ENCODE results near the gene CFAP74. TPM values are rescaled to one million over a fixed set of nuclear protein-coding genes. Genes with fewer than 3 reads are reported as not detected.
A peak's percentile ranks its signal among the peaks of the same experiment; 100 is the strongest.

The CFAP74 gene
- total and polyA plus RNA-seq, 9 of the 15 experiments (the other 6 are each of a cell fraction or from before 2014, with no cell fraction given) = 0.03 to 0.15 (median 0.05) TPM; not detected in 6

DNA sequence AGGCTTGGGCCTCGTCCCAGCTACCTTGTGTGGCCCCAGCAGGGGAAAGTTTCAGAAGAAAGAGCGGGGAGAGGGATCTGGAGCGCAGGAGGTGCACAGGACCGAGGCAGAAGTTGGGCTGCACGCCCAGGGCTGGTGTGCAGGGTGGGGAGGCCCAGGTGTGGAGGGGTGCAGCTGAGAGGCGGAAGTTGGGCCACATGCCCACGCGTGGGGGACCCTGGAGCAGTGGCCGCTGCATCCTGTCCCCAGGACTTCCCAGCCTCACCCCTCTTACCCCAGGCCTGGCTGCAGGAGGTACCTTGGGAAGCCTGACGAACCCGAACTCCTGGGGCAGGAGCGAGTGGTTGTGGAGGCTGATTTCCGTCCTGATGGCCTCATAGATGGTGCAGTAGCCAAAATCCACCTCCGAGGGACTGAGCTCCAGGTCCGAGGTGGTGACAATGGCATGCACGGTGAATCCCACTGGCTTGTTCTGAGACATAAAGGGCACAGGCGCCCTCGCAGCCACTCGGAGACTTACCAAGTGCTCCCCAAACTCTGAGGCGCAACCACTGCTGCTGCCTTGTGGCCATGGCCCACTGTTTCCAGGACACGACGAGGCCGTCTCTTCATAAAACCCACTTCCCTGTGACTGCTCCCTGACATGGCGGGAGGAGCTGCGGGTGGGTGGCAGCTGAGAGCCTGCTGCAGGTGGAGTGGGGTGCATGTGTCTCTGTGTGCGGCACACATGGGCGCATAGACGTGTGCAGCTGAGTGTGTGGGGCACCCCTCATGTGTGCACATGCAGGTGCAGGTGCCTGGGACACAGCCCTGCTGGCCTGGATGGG lies 64.1 kb downstream of the CFAP74 start (continued):
- TF ChIP-seq, protein P1, sequence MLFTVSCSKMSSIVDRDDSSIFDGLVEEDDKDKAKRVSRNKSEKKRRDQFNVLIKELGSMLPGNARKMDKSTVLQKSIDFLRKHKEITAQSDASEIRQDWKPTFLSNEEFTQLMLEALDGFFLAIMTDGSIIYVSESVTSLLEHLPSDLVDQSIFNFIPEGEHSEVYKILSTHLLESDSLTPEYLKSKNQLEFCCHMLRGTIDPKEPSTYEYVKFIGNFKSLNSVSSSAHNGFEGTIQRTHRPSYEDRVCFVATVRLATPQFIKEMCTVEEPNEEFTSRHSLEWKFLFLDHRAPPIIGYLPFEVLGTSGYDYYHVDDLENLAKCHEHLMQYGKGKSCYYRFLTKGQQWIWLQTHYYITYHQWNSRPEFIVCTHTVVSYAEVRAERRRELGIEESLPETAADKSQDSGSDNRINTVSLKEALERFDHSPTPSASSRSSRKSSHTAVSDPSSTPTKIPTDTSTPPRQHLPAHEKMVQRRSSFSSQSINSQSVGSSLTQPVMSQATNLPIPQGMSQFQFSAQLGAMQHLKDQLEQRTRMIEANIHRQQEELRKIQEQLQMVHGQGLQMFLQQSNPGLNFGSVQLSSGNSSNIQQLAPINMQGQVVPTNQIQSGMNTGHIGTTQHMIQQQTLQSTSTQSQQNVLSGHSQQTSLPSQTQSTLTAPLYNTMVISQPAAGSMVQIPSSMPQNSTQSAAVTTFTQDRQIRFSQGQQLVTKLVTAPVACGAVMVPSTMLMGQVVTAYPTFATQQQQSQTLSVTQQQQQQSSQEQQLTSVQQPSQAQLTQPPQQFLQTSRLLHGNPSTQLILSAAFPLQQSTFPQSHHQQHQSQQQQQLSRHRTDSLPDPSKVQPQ (CRISPR knock-in tag; IDR thresholded peaks at IDR 0.05; ENCODE audit: borderline replicate concordance) = no peak
- TF ChIP-seq SREBF1 (IDR thresholded peaks at IDR 0.05; ENCODE audit: borderline replicate concordance, low read depth, low read length) = no peak
- TF ChIP-seq CBFA2T3 (IDR thresholded peaks at IDR 0.05) = no peak
- TF ChIP-seq POLR2H (tag; IDR thresholded peaks at IDR 0.05; ENCODE audit: low read depth) = no peak

DNA sequence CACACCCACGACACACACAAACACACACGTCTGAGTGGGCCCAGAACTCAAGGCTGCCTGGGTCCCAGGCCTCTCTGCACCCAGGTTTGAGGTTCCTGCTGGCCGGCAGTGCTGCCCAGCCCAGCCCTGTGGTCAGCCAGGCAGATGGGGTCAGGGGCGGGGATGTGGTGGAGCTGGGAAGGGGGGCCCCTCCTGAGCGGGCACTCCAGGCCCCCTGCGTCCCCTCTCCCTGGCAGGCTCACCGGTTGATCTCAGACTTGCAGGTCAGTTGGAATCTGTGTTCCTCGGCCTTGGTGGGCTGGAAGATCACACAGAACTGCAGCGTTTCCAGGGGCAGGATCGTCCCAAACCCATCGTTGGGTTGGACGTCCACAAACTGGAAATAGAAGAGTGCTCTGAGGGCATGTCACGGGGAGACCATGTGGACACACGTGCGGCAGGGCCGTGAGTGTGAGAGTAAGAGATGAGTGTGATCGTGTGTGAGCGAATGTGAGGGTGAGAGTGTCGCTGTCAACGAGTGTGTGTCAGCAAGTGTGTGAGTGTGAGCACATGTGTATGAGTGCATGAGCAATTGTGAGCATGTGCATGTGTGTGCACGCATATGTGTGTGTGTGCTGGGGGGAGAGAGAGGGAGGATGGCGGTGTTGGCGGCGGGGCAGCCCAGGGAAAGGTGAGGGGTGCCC lies 64.8 kb downstream of the CFAP74 start:
- TF ChIP-seq, protein P2, sequence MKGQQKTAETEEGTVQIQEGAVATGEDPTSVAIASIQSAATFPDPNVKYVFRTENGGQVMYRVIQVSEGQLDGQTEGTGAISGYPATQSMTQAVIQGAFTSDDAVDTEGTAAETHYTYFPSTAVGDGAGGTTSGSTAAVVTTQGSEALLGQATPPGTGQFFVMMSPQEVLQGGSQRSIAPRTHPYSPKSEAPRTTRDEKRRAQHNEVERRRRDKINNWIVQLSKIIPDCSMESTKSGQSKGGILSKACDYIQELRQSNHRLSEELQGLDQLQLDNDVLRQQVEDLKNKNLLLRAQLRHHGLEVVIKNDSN (CRISPR knock-in tag; IDR thresholded peaks at IDR 0.05) = peak; percentile 5; the same call in 1 of the 2 replicates
- no peak for TF ChIP-seq SIX5 (IDR thresholded peaks at IDR 0.05; ENCODE audit: borderline replicate concordance in 1 of 2, insufficient read depth in 1 of 2, low read depth in 1 of 2, low read length in 2 of 2)
- TF ChIP-seq IRF2 (CRISPR knock-in tag; IDR thresholded peaks at IDR 0.05) = 0 out of 2 replicates have a peak, but pooled peaks have one; percentile 11
- Histone ChIP-seq H3K79me2 (ENCODE audit: control insufficient read depth, insufficient read depth, low read length) (no peaks in the 10 kb centered on the region), H3K4me2 (ENCODE audit: insufficient read depth, low read length) (no peak overlapping the region), H4K20me1 (replicated peaks; ENCODE audit: control insufficient read depth, insufficient read depth, low read length) (peaks cover 6% of the 10 kb centered on the region; the same call in 1 of the 2 replicates), H3K27me3 (ENCODE audit: control insufficient read depth in 2 of 2, insufficient read depth in 2 of 2, low read length in 2 of 2) (peaks cover 43 to 82% of the 10 kb centered on the region in 2 experiments), H3K4me1 (replicated peaks in 1 of 2; ENCODE audit: control insufficient read depth in 2 of 2, insufficient read depth in 2 of 2, low read length in 2 of 2) (peaks cover 0 to 34% of the 10 kb centered on the region in 2 experiments; a peak in 2 of 5 replicates), H3K9me1 (ENCODE audit: control insufficient read depth, insufficient read depth, low read length) (no peaks in the 10 kb centered on the region), H3K36me3 (ENCODE audit: control insufficient read depth, insufficient read depth, low read length) (no peaks in the 10 kb centered on the region), H3K9ac (ENCODE audit: insufficient read depth in 1 of 2, low read depth in 2 of 2, low read length in 2 of 2) (no peak overlapping the region), H3K27ac (ENCODE audit: extremely low read depth, low read depth, low read length) (no peak overlapping the region), H3K9me3 (replicated peaks; ENCODE audit: control insufficient read depth, insufficient read depth, low read depth, low read length) (peaks cover 9% of the 10 kb centered on the region; the same call in 1 of the 2 replicates), H2AFZ (ENCODE audit: low read depth, low read length) (no peak overlapping the region), H3K4me3 (no peak overlapping the region)
- 5% methylated on average over 21 of the region's 24 CpGs for WGBS (ENCODE audit: insufficient coverage, low coverage, missing lambda C conversion rate)
- intact Hi-C loops (cut with micrococcal nuclease) = no loop called here
- FAIRE-seq = no peak
- CTCF ChIA-PET (ENCODE audit: low intra/inter-chr PET ratio) = no interaction called here
- POLR2A ChIA-PET = no interaction called here
- in situ Hi-C loops (cut with MboI) = no loop called here
- DNase-seq (ENCODE audit: extremely low read depth in 1 of 4, low spot score in 3 of 4) = no peak
- no TSS peak for BruUV-seq (replicated peaks)
- no peak for ATAC-seq
